ENCODE results near the gene PVALB.

PVALB gene

DNA sequence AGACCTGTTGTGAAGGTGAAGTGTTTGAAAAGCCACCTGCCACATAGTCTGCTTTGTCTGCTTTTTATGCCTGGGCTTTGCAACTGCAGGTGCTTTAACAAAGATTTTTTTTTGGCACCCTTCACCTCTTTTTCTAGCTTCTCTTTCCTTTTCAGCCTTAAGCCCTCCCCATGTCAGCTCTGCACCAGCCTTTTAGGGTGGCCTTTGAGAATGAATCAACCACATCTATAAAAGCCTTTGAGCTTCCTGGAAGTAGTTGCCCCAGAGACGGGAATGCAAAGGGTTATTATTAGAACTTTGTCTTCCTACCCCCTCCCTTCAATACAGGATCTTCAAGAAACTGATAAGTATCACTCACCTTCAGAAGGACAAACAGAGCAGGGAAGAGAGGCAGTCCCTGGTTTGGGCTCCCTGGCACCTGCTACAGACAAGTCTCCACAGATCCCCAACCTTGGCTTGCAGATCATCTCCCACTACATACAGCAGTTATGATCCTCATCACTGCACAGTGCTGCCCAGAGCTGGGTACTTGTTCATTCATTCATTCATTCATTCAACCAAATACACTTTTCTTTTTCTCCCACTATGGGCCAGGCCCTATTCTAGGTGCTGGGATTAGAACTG, 8.0 kb downstream of the PVALB start:
- DNase-seq, result no peak

DNA sequence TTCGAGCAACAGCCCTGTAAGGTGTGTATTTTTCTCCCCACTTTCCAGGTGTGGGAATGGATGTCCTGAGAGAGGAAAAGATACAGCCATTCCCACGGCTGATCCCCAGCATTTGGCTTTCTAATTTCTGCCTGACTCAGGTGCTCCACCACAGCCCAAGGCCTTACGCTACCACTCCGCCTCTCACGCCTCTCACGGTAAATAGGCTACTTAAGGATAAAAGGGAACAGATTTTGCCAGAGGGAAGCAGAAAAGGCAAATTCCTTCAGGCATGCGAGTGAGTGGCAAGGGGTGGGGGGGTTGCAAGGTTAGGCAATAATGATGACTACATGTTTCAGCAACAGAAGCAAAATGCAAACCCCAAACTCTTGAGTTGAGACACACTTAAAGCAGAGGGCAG, 9.2 kb downstream of the PVALB start:
- no peak for DNase-seq

DNA sequence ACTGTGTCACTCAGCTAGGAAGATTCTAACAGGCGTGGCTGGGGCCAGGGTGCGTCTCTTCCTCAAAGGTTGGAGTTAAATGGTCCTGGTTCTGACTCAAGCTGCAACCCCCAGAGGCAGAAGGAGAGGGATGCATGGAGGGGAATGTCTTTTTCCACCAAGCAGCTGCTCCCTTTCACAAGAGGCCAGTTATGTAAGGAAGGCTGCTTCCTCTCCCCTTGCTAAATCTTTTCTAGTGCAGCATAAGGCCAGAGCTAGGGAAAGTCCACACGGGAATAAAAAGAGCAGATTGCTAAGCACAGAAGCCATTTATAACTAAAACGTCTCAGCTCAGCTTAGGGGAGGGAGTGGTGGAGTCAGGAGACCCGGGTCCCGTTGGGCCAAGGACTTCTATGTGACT, 10.0 kb downstream of the PVALB start:
- no peak for DNase-seq

DNA sequence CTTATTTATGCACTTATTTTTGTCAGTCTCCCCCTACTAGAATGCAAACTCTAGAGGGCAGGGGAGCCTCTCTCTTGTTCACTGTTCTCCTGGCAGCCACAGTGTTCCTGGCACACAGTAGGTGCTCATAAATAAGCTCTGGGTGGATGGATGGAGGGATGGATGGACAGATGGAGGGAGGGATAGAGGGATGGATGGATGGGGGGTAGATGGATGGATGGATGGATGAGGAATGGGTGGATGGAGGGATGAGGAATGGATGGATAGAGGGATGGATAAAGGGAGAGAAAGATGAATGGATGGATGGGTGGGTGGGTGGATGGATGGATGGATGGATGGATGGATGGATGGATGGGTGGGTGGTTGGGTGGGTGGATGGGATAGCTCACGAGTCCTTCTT, 13.5 kb downstream of the PVALB start:
- DNase-seq, result no peak

DNA sequence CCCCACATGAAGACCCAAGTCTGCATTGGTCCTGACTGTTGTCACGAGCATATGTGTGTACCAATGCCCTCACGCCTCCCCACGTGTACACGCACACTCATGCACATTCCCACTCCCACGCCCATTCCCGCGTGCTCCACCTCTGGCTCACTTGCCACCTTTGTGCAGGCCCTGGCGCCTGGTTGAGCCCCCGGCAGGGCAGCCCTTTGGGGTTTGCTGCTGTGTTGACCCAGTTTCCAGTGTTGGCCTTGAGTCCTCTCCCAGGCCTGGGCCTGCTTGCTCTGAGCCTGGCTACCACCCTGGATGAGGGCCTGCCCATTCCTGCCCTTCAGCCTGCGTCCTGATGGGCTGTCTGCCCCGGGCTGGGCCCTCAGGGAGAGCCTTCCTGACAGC, 18.2 kb downstream of the PVALB start:
- DNase-seq, result no peak

DNA sequence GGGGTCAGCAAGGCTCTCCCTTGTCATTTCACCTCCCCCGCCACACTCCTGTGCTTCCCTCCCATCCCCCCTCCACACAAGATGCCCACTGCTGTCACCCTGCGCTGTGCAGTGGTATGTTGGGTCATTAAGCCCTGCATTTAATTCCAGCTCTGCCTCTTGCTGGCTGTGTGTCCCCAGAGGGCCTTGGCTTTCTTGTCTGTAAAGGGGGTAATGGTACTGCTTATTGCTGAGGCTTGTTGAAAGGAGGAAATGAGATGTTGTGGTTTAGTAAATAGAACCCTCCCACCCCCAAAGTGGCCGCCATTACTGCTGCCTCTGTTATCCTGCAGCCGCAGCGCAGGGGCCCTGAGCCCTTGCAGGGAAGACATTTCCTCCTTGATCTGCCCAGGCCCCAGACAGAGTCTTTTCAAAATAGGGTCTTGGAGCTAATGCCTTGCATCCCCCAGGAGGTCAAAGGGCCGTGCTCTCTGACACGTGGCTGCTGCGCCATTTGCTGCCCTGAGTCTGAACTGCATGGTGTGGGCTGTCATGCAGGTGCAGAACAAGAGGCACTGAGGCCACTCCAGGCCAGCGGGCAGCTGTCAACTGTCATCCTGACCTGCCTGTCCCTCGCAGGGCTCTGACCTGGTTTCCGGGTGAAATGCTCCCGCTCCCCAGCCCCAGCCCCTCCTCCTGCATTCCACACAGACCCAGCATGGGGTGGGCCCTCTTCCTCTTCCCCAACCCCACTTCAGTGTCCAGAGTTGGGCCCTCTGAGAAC, 18.7 kb downstream of the PVALB start:
- no peak for DNase-seq

DNA sequence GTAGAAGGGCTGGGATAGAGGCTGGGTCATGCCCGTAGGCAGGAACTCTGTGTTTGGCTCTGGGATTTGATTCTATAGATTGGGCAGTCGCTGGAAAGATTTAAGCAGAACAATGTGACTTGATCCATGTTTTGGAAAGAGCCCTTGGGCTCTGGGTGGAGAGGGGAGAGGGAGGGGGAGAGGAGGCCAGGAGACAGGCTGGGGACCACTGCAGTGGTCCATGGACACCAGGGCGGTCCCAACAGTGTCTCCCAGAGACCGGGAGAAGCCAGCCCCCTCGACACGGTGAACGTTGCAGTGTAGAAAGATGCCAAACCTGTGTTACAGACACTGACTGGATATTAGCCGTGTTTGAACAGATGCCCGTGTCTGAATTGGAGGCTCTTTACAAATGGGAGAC, 19.5 kb downstream of the PVALB start:
- DNase-seq, result no peak

DNA sequence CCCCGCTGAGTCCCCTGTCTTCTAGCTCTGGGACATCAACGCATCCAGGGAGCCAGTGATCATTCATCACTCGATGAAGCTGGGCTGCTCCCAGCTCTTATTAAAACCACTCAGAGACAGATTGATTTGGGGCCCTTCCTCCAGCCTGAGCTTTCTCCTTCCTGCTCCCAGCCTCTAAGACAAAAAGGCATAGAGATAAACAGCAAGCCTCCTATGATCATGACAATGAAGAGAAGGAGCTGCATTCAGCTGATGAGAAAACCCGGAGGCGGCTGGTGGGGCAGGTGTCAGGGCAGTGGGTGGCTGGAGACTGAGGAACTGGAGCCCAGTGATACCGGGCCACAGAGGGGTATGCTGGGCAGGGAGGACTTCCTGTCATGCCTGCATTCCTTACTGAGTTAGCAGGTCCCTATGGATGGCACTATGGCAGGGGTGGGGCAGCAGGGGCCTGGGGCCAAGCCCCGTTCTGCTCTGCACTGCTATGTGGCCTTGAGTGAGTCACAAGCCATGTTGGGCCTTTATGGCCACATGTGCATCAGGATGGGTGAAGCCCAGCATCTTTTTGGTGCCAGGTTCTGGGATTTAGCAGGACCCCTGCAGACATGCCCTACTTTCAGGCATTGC, 20.2 kb downstream of the PVALB start:
- no peak for DNase-seq

DNA sequence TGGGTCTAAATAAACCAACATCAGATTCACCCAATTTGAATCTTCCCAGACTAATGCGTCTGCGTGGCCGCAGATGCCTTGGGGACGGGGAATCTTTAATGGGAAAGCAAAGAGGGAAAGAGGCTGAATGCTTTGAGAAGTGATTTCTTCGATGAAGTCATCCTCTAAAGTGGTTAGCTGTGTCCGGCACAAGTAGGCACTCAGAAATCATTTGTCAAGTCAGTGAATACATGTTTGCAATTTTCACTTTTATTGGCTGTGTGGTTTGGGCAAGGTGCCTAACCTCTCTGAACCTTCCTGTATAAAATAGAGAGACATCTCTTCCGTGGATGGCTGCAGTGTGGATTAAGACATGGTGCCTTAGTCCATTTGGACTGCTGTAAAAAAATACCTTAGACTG, 21.2 kb downstream of the PVALB start:
- no peak for DNase-seq

DNA sequence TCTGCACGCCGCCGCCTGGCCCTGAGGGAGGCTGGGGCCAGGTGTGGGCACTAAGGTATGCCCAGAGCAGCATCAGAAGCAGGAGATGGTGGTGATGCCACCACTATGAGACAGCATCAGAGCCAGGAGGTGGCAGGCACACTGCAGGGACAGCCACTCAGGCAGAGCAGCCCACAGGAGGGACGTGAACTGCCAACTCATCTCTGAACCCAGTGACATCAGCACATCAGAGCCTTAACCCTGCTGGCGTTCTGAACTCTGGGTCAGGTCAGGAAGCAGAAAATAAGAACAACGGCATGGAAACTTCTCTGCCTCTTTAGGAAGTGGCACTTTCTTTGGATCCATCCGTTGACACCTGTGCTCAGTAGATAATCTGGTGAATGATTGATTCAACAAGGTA, 26.2 kb downstream of the PVALB start:
- DNase-seq, result no peak

DNA sequence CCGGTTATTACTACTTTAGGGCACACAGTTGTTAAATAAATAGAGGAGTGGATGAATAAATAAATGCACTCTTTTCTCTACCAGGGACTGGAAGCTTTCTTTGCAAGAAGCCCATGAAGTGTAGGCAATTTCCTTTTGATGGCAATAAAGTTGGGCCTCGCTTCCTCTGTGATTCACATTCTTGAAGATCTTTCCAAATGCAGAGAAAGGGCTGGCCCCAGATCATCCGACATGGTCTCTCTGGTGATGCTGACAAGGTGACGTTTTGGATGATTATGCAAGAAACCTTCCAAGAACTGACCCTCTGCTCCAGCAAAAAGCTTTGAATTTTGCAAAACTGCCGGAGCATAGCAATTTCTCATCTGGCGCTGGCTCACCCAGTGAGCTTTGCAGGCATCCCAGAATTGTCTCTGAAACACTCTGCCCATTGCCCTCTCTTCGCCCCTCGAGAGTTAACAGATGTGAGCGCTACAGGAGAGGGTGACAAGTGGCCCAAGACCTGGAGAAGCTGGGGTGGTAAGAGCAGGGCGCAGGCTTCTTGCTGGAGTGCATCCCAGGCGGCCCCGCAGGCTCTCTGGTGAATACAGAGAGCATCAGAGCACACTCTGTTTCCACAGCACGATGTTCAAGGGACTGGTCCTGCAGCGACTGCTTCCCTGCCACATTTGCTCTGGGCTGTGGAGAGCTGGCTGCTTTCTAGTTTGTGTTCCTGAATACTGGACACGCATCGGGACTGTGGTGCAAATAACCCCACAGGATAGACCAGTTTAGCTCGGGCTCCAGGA, 29.4 kb downstream of the PVALB start:
- no peak for DNase-seq

DNA sequence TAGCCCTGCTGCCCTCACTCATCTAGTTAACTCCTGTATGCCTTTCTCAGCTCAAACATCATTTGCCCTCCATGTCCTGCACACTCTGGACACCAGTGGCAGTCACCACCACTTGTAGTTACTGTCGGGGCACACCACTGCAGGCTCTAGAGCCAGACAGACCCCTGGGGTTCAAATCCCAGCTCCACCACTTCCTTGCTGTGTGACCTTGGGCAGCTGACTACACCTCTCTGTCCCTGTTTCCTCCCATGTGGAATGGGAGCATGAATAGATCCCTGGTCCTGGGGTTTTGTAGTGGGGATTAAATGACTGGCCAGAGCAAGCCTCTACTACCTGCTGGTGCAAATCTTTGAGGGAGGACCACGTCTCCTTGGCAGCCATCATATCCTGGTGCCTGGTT, 33.1 kb downstream of the PVALB start:
- no peak for DNase-seq

DNA sequence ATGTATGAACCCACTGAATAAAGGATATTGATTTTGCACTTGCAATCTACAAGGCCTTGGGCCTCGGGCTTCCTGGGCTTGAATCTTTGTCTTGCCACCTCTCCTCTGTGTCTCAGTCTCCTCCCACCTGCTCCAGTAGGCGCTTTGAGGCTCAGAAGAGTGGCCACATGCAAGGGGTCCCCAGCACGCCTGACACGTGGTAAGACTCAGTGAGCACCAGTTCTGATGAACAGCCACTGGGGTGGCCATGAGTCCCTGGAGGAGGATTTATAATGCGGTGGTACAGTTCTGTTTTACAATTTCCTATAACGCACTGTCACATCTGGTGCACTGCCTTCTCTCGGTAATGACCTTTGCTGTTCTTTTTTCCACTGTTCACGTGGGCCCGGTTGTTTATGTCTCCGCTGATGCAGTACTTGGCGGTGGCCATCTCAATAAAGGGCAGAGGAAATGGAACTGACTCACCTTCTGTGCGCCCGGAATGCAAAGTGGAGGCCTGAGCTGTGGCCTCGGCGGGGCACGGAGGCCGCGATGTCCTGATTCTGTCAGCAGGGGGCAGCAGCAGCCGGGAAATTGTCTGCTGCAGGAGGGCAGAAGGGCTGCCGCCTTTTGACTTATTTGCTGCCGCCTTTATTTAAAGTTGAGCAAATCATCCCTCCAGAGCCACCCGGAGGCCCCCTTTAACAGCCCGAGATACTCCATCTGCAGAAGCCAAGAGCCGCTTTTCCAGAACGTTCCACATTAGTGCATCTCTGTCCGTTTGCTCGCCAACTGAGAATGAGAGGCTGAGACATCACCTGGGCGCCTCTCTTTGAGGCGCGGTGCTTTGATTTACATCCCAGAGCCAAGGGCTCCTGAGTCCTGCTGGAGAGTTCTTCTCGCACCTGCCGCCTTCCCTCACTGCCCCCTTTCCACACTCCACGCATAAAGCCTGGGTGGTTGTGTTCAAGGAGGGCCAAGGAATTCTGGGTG, 34.9 kb downstream of the PVALB start:
- peak; percentile 66 for DNase-seq

DNA sequence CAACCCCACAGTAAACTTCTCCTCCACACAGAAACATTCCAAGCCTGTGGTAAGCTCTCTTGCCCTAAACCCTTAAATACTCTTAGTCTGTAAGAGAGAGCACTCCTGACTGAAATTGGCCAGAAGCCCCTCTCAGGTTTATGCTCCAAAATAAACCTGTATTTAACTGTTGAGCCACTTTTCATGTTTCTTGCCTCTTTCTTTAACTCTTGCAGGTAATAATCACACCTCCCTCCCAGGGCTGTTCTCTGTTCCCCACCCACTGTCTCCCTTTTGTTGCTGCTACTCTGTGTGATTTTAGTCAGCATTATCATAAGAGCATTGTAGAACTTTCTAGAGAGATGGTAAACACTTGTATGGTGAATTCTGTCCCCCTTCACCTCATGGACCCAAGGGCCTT, 38.8 kb downstream of the PVALB start:
- DNase-seq, result no peak

DNA sequence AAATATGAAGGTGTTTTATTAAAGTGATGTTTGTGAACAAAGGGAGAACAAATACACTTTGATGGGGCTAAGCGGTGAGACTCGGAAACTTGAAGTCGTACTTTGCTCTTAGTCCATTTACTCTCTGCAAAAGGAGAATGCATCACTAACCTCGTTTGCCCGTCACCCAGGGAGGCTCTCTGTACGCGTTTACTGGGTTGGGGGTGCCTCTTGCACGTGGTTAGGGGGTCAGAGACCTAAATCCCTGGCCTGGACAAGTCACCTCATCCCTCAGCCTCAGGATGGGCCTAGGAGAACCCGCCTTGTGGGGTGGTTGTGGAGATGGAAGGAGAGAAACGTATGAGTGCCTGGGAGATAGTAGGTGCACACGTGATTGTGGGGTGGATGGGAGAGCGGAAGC, 40.1 kb downstream of the PVALB start:
- no peak for DNase-seq

DNA sequence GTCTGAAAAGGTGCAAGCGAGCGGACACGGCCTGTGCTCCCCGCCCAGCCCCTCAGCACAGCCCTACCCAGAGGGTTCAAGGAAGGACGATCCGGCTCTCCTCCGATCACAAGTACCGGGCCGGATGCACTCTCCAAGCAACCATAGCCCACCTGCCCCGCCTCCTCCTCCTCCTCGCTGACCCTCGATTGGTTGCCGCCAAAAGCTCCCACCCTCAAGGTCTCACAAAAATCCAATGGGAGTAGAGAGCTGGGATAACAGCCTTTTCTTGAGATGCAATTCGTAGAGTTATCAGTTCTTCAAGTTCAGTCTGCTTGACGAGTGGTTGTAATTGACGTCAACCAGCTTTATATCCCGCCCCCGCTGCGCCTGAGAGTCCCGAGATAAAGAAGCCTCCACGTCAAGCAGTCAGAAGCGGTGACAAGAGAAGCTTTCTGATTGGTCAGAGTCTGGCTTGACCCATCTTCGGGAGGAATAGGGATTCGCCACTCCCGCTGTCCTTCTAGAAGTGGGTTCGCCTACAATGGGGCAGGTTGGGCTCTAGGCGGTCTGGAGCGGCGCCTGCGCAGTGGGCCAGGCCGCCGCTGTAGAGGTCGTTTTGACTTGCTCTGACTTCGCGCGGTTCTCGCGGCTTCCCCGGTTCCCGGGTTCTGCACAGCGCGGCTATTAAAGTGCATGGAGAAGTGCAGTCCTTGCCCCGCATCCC, 40.7 kb downstream of the PVALB start, which contains the start of gene IFT27:
IFT27 (minus strand) TSS at position 156 of the 706 bp plus-strand sequence. CDS start 412 bp downstream, outside the sequence.
- DNase-seq, result peak; percentile 99

DNA sequence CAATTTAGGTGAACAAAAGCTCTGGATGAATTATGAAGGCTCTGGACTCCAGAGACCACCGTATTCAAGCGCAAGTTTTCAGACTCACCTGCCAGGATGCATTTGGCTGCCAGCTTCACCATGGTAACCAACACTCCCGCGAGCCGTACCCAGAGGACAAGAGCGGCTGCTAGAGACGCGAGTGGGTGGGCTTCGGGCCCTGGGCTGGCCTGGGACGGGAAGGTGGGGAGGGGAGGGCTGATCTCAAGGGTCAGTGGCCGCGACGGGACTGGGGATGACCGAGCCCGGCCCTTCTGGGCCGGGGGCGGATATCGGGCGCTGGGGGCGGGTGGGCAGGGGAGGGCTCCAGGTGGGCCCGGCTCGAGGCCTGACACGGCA, 41.3 kb downstream of the PVALB start:
- DNase-seq, result no peak

DNA sequence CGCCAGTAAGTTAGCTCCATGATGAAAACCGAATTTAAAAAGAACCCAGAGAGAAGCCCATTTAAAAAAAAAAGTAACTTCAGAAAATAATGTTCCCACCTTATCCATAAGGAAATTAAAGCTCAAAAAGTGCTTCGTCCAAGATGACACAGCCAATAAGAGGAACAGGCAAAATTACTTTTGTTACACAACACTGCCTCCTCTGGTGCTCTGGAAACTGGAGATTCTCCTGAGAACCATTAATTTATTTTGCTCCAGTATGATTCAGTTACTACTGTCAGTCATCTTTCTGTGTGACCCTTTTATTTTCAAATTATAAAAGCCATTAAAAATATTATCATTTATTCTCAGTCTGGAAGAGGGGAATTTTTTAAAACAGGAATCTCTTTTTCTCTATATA, 42.9 kb downstream of the PVALB start:
- peak; percentile 45 to 48 for DNase-seq

DNA sequence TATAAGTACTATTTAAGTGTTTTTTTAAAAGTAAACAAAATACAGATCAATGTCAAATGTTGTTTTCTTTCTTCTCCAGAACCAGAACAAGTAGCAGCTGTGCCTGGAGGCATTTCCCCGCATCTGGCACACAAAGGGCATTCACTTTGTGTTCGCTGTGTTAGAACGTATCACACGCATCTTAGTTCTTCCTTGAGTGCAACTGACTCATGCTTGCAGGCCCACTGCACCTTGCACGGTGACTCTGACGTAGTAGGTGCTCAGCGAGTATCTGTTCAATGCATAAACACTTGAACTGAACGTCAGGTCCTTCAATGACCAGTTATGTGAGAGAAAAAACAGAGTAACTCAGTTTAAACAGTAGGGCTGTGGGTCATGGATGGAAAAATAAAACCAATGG, 44.4 kb downstream of the PVALB start:
- DNase-seq, result no peak

DNA sequence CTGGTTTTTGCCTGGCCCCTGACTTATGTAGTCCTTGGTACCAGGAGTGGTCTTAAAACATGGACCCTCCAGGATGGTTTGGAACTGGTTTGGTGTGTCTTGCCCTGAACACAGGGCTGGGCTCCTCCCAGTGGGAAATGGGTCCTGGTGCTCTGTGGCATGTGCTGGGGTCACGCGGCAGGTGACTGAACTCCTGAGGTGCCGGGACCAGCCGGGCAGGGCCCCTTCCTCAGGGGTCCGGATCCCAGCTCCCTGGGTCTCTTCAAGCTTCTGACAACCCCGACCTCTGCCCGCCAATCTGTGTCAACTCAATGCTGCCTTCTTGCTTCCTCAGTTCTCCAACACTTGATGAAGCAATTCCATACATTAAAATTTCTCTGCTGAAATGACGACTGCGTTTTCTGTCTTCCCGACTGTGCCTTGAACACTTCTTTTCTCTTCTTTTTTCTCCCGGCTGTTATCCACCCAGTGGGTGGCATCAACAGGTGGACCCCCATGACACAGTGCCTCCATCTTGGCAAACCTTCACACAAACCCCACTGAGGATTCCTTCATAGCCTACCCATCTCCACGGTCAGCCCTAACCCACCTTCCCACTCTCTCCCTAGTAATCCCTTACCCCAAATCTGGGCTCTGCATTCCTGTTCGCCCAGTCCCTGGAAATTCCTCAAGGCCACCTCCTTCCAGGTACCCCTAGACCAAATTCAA, 45.3 kb downstream of the PVALB start:
- DNase-seq, result no peak

All from AML-193 (cell line).